ENCODE measurements around the gene AHSG. TPM values are rescaled to one million over a fixed set of nuclear protein-coding genes. Genes with fewer than 3 reads are reported as not detected.
"Not testable (repeated sequence)": the region's sequence is repeated elsewhere in the genome, so short reads cannot be mapped to it uniquely, and the experiment has no call there.

Gene AHSG
- total and polyA plus RNA-seq, 3 experiments from 2014 or later: not detected

DNA sequence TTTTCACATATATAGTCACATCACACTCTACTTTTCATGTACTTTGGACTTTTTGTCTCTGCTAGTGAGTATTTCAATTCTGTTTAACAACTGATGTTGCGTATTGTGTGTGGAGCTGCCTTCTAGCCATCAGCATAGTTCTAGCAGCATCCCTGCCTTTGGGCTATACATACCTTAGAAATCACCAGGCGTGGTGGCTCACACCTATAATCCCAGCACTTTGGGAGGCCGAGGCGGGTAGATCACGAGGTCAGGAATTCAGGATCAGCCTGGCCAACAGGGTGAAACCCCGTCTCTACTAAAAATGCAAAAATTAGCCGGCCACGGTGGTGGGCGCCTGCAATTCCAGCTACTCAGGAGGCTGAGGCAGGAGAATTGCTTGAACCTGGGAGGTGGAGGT, 26.6 kb upstream of the AHSG start:
- H3K27ac Mint-ChIP-seq; DNase-seq; H3K4me3 ChIP-seq (ENCODE audit: low read length); H3K27me3 ChIP-seq (ENCODE audit: insufficient read depth, low read length, poor library complexity, severe bottlenecking); H3K27ac ChIP-seq (ENCODE audit: low read depth, low read length); H3K4me1 ChIP-seq (ENCODE audit: insufficient read depth, low read length); H3K27me3 Mint-ChIP-seq; H3K9me3 ChIP-seq (ENCODE audit: low read length); H3K4me3 Mint-ChIP-seq; POLR2A ChIA-PET; H3K9me3 Mint-ChIP-seq: not testable (repeated sequence)
- H3K36me3 ChIP-seq (ENCODE audit: insufficient read depth, low read length): peaks cover 44% of the 10 kb centered on the region
- Mint-ChIP-seq H3K36me3 (peaks cover 0 to 50% (median 27%) of the 10 kb centered on the region in 3 donors), H3K4me1 (peaks cover 7 to 18% (median 9%) of the 10 kb centered on the region in 3 donors)
- CTCF ChIA-PET: interaction anchor here (2.5 to 3.4 kb wide), 2 partner anchors 28 to 31 kb away, joined by 9 to 11 read pairs; no protein-coding TSS in a partner anchor

DNA sequence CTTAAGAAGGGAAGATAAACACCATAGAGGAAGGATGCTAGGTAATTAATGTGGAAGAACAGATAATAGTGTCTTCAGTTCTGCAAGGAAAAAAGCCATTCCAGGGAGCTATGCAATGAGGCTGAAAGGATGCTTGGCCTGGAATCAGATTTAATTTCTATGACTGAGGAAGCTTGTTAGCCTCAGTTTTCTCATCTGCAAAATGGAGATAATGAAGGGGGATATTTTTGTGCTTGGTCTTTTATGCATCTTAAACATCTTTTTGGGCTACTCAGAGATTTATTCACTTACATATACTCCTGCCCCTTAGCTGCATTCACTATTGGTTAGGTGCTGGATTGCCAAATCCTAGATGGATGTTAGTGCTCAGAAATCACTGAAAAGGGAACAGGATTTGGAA, 25.7 kb upstream of the AHSG start:
- Mint-ChIP-seq H3K4me3 (no peak overlapping the region), H3K4me1 (peaks cover 7 to 18% (median 9%) of the 10 kb centered on the region in 3 donors), H3K27ac (no peak overlapping the region), H3K27me3 (no peaks in the 10 kb centered on the region), H3K36me3 (peaks cover 0 to 40% (median 20%) of the 10 kb centered on the region in 3 donors), H3K9me3 (no peaks in the 10 kb centered on the region)
- ChIA-PET CTCF (interaction anchor here (2.5 to 3.4 kb wide), 2 partner anchors 28 to 30 kb away, joined by 9 to 11 read pairs; no protein-coding TSS in a partner anchor), POLR2A (no interaction called here)
- Histone ChIP-seq H3K27me3 (ENCODE audit: insufficient read depth, low read length, poor library complexity, severe bottlenecking) (no peaks in the 10 kb centered on the region), H3K36me3 (ENCODE audit: insufficient read depth, low read length) (peaks cover 35% of the 10 kb centered on the region), H3K27ac (ENCODE audit: low read depth, low read length) (no peak overlapping the region), H3K4me1 (ENCODE audit: insufficient read depth, low read length) (no peaks in the 10 kb centered on the region), H3K9me3 (ENCODE audit: low read length) (no peaks in the 10 kb centered on the region), H3K4me3 (ENCODE audit: low read length) (no peak overlapping the region)
- DNase-seq: no peak

DNA sequence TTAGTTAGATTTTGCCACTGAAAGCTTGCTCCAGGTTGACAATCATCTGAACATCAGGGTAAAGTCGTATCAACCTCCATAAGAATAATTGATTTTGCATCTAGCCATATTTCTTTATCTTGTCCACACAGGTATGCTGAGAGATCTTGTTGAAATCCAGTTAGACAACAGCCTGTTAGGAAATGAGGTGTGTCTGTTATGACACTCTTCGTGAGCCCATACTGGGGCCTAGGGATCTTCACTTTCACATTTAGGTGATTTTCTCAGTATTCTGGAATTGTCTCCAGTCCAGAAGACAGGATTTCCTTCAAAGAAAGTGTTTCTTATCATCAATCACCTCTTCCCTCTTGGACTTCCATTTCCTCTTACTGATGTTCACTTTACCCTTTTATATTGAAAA, 24.2 kb upstream of the AHSG start:
- Mint-ChIP-seq H3K4me1 (peaks cover 7 to 18% (median 9%) of the 10 kb centered on the region in 3 donors), H3K27me3 (no peaks in the 10 kb centered on the region), H3K9me3 (no peaks in the 10 kb centered on the region), H3K27ac (no peak overlapping the region), H3K36me3 (peaks cover 0 to 27% (median 14%) of the 10 kb centered on the region in 3 donors), H3K4me3 (no peak overlapping the region)
- no peak overlapping the region for H3K4me3 ChIP-seq (ENCODE audit: low read length)
- H3K9me3 ChIP-seq (ENCODE audit: low read length): no peaks in the 10 kb centered on the region
- CTCF ChIA-PET: interaction anchor here (0.6 to 2.5 kb wide), 2 partner anchors 26 to 229 kb away, joined by 3 to 9 read pairs; no protein-coding TSS in a partner anchor
- H3K27me3 ChIP-seq (ENCODE audit: insufficient read depth, low read length, poor library complexity, severe bottlenecking): no peaks in the 10 kb centered on the region
- H3K27ac ChIP-seq (ENCODE audit: low read depth, low read length): no peak overlapping the region
- DNase-seq: no peak
- POLR2A ChIA-PET: no interaction called here
- H3K4me1 ChIP-seq (ENCODE audit: insufficient read depth, low read length): no peaks in the 10 kb centered on the region
- peaks cover 20% of the 10 kb centered on the region for H3K36me3 ChIP-seq (ENCODE audit: insufficient read depth, low read length)

DNA sequence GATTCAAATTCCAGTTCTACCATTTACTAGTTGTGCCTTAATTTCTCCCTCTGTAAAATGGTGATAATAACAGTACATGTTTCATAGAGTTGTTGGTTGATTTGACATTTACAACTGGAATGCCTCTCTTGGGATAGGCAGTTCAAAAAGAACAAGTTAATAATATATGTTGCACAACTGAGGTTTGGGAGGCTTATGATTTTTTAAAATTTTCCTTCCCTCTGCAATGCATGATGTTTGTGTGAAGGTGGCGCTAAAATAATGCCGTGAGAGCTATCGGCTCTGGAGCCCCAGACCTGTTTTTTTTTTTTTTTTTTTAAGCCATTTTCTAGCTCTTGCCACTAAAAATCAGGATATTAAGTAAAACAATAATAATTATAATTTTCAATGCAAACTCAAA, 23.7 kb upstream of the AHSG start:
- Histone ChIP-seq H3K36me3 (ENCODE audit: insufficient read depth, low read length) (peaks cover 15% of the 10 kb centered on the region), H3K27ac (ENCODE audit: low read depth, low read length) (no peak overlapping the region), H3K4me1 (ENCODE audit: insufficient read depth, low read length) (no peaks in the 10 kb centered on the region), H3K4me3 (ENCODE audit: low read length) (no peak overlapping the region), H3K9me3 (ENCODE audit: low read length) (no peaks in the 10 kb centered on the region), H3K27me3 (ENCODE audit: insufficient read depth, low read length, poor library complexity, severe bottlenecking) (no peaks in the 10 kb centered on the region)
- POLR2A ChIA-PET: no interaction called here
- peaks cover 0 to 22% (median 14%) of the 10 kb centered on the region in 3 donors for H3K36me3 Mint-ChIP-seq
- no peaks in the 10 kb centered on the region for H3K27me3 Mint-ChIP-seq
- DNase-seq: no peak
- no peak overlapping the region for H3K4me3 Mint-ChIP-seq
- CTCF ChIA-PET: interaction anchor here (0.6 to 2.9 kb wide), 2 partner anchors 25 to 229 kb away, joined by 3 to 10 read pairs; no protein-coding TSS in a partner anchor
- H3K9me3 Mint-ChIP-seq: no peaks in the 10 kb centered on the region
- H3K4me1 Mint-ChIP-seq: peaks cover 7 to 18% (median 9%) of the 10 kb centered on the region in 3 donors
- H3K27ac Mint-ChIP-seq: no peak overlapping the region

DNA sequence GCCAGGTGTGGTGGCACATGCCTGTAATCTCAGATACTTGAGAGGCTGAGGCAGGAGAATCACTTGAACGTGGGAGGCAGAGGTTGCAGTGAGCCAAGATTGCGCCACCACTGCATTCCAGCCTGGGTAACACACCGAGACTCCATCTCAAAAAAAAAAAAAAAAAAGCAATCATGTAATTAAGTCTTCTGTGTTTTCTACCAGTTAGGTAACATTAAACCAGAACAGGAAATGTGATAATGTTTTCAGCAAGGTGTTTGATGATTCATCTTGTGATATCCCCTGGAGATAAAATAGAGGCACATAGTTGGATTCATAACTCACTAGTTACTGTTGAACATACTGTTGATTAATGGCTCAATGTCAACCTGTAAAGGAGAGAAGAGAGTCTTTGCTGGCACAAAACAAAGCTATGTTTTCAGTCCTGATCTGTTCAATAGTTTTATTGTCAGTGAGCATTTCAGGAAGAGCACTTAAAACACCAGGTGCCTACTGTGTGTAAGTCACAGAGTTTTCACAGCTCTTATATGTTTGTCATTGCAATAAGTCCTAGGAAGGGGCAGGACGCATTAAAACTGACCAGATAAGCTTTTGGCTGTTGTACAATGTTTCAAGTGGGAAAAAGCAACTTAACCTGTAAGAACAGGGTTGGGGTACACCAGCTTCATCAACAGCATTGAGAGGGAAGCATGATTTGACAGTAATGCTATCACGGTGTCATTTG, 22.8 kb upstream of the AHSG start:
- POLR2A ChIA-PET: interaction anchor here (0.7 kb wide), 1 partner anchor 217 kb away, joined by 6 read pairs; no protein-coding TSS in a partner anchor
- H3K4me3 Mint-ChIP-seq: no peak overlapping the region
- peaks cover 7 to 18% (median 9%) of the 10 kb centered on the region in 3 donors for H3K4me1 Mint-ChIP-seq
- CTCF ChIA-PET: interaction anchor here (1.2 to 4.1 kb wide), 3 partner anchors 20 to 27 kb away, joined by 3 to 15 read pairs (median 10); partner anchors contain the start of gene DNAJB11
- H3K4me1 ChIP-seq (ENCODE audit: insufficient read depth, low read length): no peaks in the 10 kb centered on the region
- H3K9me3 ChIP-seq (ENCODE audit: low read length): no peaks in the 10 kb centered on the region
- no peak overlapping the region for H3K4me3 ChIP-seq (ENCODE audit: low read length)
- H3K27me3 ChIP-seq (ENCODE audit: insufficient read depth, low read length, poor library complexity, severe bottlenecking): no peaks in the 10 kb centered on the region
- peak overlapping the region in 4 of 8 donors; percentile 44 to 73 (median 58) for H3K27ac Mint-ChIP-seq
- H3K9me3 Mint-ChIP-seq: no peaks in the 10 kb centered on the region
- H3K27ac ChIP-seq (ENCODE audit: low read depth, low read length): no peak overlapping the region
- no peaks in the 10 kb centered on the region for H3K27me3 Mint-ChIP-seq
- H3K36me3 Mint-ChIP-seq: peaks cover 0 to 13% (median 5%) of the 10 kb centered on the region in 3 donors
- no peak for DNase-seq
- H3K36me3 ChIP-seq (ENCODE audit: insufficient read depth, low read length): peaks cover 6% of the 10 kb centered on the region

DNA sequence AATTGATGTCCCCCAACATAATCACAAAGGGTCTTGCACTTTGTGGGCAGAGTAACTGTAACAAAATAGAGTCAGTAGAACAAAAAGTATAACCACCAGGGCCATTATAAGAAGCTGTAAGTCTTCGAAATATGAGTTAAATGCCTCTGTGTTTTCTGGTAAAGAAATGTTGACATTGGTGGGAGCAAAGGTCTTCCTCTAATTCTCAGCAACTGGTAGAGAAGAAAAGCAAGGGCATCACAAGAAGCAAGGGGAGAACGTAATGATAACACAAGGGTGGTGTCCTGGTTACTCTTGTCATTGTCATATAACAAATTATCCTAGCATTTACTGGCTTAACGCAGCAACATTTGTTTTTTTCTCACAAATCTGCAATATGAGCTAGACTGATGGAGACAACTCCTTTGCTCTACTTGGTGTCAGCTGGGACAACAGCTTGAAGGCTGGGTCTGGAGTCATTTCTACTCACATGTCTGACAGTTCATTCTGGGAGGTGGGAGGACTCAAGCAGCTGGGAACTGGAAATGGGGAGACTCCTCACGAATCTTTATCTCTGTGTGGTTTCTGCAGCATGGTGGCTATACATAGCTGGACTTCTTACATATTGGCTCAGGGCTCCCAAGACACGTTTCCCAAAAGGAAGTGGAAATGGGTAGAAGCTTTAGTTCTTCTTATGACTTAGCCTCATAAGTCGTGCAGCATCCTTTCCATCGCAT, 22.1 kb upstream of the AHSG start:
- Histone ChIP-seq H3K9me3 (ENCODE audit: low read length) (no peaks in the 10 kb centered on the region), H3K4me3 (ENCODE audit: low read length) (no peak overlapping the region), H3K36me3 (ENCODE audit: insufficient read depth, low read length) (no peaks in the 10 kb centered on the region), H3K27me3 (ENCODE audit: insufficient read depth, low read length, poor library complexity, severe bottlenecking) (no peaks in the 10 kb centered on the region), H3K4me1 (ENCODE audit: insufficient read depth, low read length) (no peaks in the 10 kb centered on the region), H3K27ac (ENCODE audit: low read depth, low read length) (no peak overlapping the region)
- ChIA-PET CTCF (interaction anchor here (1.2 to 4.1 kb wide), 3 partner anchors 20 to 26 kb away, joined by 3 to 15 read pairs (median 10); partner anchors contain the start of gene DNAJB11), POLR2A (interaction anchor here (0.6 to 0.7 kb wide), 2 partner anchors 166 to 216 kb away, joined by 3 to 6 read pairs; no protein-coding TSS in a partner anchor)
- Mint-ChIP-seq H3K9me3 (no peaks in the 10 kb centered on the region), H3K4me1 (peaks cover 7 to 18% (median 9%) of the 10 kb centered on the region in 3 donors), H3K36me3 (peaks cover 0 to 5% (median under 1%) of the 10 kb centered on the region in 3 donors), H3K27me3 (no peaks in the 10 kb centered on the region), H3K27ac (peak overlapping the region in 2 of 8 donors; percentile 4 to 73), H3K4me3 (no peak overlapping the region)
- no peak for DNase-seq

DNA sequence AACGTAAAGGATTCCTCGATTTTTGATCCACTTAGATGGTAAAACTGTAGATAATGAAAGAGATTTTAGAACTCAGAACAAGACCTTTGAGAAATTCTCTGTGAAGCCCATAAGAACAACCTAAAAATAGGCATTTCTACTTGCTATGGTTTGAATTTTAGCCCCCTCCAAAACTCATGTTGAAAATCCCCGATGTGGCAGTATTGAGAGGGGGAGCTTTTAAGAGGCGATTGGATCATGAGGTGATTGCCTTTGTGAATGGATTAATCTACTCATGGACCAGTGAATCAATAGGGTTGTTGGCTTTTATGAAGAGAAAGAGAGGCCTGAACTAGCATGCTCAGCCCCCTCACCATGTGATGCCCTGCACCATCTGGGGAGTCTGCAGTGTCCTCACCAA, 20.2 kb upstream of the AHSG start:
- no peak overlapping the region for H3K27ac ChIP-seq (ENCODE audit: low read depth, low read length)
- H3K27me3 ChIP-seq (ENCODE audit: insufficient read depth, low read length, poor library complexity, severe bottlenecking): no peaks in the 10 kb centered on the region
- ChIA-PET POLR2A (no interaction called here), CTCF (interaction anchor here (4.1 kb wide), 1 partner anchor 24 kb away, joined by 15 read pairs; no protein-coding TSS in a partner anchor)
- no peaks in the 10 kb centered on the region for H3K36me3 ChIP-seq (ENCODE audit: insufficient read depth, low read length)
- peaks cover 7 to 18% (median 9%) of the 10 kb centered on the region in 3 donors for H3K4me1 Mint-ChIP-seq
- no peak overlapping the region for H3K4me3 Mint-ChIP-seq
- no peaks in the 10 kb centered on the region for H3K9me3 ChIP-seq (ENCODE audit: low read length)
- no peaks in the 10 kb centered on the region for H3K36me3 Mint-ChIP-seq
- no peaks in the 10 kb centered on the region for H3K4me1 ChIP-seq (ENCODE audit: insufficient read depth, low read length)
- DNase-seq: no peak
- H3K9me3 Mint-ChIP-seq: no peaks in the 10 kb centered on the region
- H3K4me3 ChIP-seq (ENCODE audit: low read length): no peak overlapping the region
- no peaks in the 10 kb centered on the region for H3K27me3 Mint-ChIP-seq
- no peak overlapping the region for H3K27ac Mint-ChIP-seq

Measured in CD8-positive, alpha-beta memory T cell (primary cell).